ENCODE measurements around the gene PAX5.

PAX5 gene

DNA sequence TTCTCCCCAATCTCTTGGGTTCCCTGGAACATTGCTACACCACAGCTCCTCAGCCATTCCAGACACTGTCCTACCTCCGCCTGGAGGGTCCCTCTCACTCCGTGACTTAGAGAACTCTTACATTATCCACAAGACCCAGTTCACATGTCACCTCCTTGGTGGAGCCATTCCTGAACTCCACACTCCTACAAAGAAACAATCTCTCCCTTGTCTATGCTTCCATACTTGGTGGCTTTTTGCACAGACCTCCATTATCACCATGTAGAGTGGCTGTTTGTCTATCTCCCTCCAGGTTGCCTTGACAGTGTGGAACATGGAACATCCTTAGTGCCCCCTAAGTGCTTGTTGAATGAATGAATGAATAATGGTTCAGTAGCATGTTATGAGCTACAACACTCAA is 105.9 kb downstream of the PAX5 start:
- DNase-seq: no peak

DNA sequence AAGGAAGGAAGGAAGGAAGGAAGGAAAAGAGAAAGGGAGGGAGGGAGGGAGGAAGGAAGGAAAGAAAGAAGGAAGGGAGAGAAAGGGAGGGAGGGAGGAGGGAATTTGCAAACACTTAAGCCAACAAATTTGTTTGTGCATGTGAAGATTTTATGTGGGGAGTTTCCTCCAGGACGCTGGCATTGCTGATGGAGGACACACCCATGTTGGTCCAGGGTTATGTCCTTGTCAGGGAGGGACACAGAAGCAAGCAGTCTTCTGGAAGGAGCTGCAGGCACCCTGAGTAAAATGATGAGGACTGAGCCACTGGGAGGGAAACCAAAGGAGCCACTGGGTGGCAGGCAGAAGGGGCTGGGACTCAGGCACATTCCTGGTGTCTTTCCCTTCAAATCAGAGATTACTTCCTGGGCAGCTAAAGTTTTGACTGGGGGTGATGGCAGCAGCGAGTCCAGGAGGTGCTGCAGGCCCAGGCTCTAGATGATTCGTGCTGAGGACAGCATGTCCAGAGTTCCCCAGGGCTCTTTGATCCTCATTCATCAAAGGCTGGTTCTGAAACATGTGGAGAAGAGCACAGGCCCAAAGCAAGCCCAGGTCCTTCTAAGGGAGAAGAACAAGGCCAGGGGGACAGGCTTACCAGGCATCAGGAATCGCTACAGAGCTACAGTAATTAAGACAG is 109.2 kb downstream of the PAX5 start:
- no peak for DNase-seq

DNA sequence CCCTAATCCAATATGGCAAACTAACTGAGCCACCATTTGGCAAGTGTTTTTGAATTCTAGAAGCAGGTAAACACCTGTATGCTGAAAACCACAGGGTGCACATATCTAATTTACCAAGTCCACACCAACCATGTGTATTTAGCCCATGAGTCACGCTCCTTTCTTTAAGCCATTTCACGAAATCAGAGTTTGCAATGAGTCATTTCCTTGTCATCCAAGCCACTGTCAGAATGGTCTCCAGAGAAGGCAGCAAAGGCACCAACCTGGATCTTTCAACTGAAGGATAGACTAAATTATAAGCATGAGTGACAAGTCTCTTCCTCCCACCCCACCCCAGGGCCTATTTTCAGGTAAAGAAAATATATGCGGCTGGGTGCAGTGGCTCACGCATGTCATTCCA is 110.0 kb downstream of the PAX5 start:
- DNase-seq: no peak

DNA sequence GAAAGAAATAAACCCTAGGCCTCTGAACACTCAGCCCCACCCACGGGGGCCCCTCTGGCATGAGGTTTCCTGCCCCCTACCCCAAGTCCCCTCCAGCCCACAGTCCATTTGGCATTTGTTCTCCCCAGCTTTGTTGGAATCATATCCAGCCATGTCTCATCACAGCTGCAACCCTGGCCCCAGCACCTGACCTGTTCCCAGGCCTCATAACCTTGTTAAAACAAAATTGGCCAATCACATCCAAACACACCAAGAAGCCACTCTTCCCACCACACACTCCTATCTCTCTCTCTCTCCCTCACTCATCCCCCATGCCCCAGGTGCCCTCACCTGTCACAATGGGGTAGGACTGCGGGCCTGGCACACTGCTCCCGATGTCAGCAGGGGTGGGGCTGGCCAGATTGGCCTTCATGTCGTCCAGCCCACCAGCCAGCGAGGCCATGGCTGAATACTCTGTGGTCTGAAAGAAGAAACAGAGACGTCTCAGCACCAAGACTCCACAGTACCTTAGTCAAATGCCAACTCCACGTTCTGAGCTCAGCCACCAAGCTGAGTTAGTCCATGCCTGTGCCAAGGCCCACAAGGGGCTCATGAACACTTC is 110.9 kb downstream of the PAX5 start:
- DNase-seq: no peak

GRCh38 chr9:36922548-36922947 is 111.5 kb downstream of the PAX5 start:
- no peak for DNase-seq

- no peak for DNase-seq
Observed at GRCh38 chr9:36914212-36914577, 119.9 kb downstream of the PAX5 start.

GRCh38 chr9:36913393-36914211 is 120.5 kb downstream of the PAX5 start:
- no peak for DNase-seq

DNA sequence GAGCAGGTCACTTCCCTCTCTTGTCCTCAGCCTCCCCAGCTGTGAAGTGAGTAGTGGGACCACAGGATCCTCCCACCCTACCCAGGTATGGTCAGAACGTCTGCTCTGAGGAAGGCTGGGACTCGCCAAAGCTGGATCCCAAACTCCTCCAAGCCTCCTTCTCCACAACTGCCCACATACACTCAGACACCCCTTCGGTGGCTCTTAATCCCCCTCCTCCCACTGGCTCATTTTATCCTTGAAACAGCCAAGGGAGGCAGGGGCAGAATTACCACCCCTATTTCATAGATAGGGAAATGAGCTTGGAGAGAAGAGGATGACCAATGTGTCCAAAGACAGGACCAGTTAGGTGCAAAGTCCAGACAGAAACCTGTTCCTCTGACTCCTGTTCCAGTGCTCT is 121.4 kb downstream of the PAX5 start:
- no peak for DNase-seq

DNA sequence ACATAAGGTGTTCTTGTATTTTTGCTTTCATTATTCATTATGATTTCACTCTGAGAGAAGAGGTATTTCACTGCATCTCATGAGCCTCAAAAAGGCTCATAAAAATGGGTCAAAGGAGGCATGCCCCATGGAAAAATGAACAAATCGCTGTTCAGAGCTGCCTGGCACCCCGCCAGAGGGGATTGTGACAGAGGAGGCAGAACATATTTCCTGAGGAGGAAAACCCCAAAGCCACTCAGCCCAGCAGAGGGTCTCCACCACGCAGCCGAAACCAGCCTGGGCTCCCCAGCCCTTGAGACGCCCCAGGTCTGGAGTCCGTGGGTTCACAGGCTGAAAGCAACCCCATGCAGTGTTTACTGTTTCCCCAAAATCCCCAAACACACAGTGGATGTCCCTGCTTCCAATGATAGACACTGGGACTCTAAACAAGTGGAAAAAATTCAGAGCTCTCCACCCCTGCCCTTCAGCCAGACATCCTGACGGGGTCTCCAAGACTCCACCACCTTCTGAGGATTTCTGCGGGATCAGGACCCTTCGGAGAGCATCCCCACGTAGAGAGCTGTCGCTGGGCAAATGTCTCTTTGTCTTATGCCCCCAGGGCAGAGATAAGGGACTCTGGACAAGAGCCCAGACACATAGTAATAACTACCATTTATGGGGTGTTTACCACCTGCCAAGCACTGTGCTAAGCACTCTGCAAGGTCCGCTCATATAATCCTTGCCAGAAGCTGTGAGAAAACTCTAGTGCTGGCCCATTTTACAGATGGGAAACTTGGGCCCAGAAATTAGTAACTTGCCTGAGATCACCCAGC is 122.3 kb downstream of the PAX5 start:
- no peak for DNase-seq

GRCh38 chr9:36911037-36911436 is 123.0 kb downstream of the PAX5 start:
- no peak for DNase-seq

DNA sequence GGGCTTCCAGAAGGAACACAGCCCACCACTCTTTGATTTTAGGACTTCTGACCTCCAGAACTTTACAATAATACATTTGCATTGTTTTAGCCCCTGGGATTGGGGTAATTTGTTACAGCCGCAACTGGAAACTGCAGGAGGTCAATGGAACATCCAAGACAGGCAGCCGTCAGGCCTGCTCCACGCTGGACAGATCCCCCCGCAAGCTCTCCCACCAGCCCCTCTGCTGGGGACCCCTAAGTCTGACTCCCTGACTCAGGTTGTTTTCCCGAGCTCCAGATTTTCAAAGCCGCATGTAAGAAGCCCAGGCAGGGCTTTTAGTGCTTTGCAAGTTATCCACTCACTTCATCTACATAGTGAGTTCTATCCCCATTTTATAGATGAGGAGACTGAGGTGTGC is 127.6 kb downstream of the PAX5 start:
- no peak for DNase-seq

DNA sequence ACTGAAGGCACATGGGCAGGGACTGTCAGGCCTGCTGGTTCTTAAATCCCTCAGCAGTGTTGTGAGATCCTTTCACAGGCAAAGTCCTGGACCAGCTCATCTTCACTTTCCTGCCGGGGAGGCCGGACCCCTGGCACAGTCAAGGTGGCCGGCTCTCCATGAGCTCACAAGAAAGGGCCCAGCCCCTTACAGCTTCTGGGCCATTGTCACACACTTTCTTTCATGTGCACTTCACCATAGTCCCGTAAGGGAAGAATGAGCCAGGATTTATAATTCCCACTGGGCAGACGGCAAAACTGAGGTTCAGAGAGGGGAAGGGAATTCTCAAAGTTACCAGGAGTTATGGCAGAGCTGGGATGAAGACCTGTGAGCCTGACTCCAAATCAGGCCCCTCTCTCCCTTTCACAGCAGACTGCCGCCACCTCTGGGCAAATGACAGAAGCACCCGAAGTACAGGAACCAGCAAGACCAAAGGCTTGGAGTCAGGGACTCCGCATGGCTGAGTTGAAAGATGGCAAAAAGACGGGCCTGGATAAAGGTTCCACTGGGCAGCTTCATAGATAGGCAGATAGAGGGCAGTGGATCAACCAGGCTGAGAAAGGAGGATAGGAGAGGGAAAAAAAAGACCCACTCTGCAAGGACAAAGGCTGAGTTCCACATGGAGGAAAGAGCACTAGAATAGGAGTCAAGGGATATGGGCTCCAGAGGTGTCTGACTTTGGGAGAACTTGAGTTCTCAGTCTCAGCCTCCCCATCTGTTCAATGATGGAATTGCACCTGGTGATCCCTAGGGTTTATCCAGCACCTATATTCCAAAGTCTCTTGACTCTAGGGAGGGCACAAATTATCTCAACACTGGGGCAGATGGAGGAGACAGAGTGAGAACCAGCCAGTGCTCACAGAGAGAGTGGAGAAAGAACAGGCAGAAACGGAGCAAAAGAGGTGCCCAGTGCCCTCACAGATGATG is 128.7 kb downstream of the PAX5 start:
- no peak for DNase-seq

GRCh38 chr9:36903541-36904435 is 130.3 kb downstream of the PAX5 start:
- peak; percentile 5 for DNase-seq

DNA sequence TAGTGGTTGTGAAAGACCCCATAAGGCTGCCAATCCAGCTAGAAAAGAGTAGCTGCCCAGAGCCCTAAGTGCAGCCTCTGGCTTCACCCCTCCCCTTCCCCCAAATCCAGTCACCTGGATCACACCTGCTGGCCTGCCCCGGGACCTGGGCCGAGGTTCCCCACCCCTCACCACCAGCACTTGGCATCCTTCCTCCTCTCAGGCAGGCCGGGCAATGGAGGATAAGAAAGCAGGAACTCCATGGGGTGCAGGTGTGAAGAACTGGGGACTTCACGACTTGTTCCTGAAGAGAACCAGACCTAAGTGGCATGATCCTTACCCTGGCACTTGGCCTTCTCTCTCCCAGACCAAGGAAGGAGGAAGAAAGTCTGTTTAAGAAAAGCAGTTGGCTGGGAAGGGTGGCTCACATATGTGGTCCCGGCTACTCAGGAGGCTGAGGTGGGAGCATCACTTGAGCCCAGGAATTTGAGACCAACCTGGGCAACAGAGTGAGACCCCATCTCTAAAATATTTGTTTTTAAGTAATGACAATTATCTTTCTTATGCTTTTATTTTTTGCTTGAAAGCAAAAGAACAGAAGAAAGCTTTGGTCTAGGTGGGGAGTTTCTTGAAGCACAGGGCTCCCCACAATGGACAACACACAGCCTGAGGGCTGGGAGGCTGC is 131.1 kb downstream of the PAX5 start:
- DNase-seq: no peak

DNA sequence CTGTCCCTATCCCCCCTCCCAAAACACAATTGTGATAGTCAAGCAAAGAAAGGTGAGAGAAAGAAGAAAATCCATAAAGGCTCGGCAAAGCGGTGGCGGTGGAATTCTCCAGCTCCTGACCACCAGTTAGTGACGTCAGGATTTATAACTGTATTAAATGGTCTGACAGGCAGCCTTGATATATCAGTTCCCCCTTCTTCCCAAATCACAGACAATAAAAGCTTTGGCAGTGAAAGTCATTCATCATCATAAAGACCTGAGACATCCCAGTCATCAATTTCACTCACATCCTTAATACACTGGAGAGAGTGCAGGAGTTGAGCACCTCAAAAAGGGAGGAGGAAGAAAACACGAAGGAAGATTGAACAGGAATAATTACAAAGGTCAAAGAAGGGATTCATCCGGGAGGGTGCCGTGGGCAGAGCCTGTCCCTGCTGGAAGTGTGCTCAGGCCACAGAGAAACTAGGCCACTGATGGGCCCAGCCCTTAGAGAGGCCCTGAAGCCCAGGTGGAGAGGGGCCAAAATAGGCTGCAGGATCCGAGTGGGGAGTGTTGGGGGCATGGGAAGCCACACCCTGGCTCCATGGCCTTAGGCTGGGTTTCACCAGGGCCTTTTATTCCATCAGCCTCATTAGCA is 131.9 kb downstream of the PAX5 start:
- no peak for DNase-seq

- no peak for DNase-seq
Observed at GRCh38 chr9:36901528-36901927, 132.5 kb downstream of the PAX5 start.

DNA sequence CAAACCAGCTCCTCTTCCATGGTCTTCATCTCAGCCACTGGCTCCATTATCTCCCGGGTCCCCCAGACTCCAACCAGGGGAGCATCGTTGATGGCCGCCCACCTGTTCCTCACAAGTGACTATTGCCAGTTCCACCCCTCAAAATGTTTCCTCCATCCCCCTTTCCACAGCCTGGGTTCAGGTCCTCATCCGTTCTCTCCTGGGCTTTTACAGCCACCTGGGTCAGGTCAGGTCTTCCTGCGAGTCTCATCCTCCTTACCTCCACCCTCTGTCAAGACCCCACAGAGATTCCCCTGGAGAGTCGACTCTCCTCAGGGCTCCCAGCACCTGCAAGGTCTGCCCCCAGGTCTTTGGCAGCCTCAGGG is 133.2 kb downstream of the PAX5 start:
- no peak for DNase-seq

DNA sequence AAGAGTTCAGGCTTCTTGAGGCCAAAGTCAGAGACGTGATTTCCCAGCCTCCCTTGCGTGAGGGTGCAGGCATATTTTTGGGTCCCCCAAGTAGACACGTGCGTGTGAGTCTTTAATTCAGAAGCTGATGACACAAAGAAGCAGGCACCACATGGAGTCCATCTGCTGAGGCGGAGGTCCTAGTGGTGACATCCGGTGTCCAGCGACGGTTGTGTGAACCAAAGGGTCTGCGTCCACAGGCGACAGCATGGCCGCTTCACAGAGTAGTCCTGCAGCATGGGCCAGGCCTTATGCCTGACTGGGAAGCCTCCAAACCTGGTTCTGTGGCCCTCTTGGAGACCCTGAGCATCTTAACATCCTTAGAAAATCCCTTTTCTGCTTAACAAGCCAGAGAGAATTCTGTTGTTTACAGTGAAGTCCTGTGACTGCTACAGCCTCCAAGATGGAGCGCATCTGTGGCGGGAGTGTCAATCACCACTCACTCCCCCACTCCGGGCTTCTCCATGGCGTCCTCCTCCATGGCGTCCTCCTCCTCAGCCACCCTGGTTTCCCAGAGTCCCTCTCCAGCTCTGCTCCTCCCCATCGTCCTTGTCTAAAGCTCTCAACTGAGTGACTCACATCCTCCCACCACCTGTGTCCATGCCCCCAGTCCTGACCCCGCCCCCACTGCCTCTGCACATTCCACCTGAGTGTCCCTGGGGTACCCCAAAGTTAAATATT is 133.8 kb downstream of the PAX5 start:
- no peak for DNase-seq

DNA sequence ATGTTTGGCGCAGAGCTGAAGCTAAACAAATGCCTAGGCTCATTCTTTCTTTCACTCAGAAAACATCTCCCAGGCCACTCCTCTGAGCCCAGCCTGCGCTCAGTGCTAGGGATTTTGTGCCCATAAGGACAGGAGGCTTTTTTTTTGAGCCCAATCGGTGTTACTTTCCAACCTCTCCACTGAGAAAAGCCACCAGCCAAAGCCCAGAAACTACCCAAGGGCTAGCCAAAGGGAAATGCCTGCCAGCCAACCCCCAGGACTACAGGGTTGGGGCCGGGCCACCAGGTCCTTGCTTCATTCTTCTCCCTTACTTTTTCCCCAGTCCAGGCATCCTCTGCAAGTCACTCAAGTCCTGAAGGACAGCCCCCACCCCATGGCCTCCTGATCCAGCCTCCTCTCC is 134.7 kb downstream of the PAX5 start:
- no peak for DNase-seq
